Pulmonary artery endothelial cell (primary cell): Measurements from ENCODE around the gene JCAD. TPM values are rescaled to one million over a fixed set of nuclear protein-coding genes. Genes with fewer than 3 reads are reported as not detected.

Experiments
- DNase-seq: peaks from one replicate; pipeline ENCODE4 v3.0.0-alpha.2; 2011; ENCODE audit warnings: low read depth, low spot score
- total RNA-seq: library from RNA; depleted of rRNA; stranded (reverse); fragments of >200 nt; gene quantifications from 2 replicates; pipeline ENCODE4 v1.2.3, GENCODE V29; 2014

Gene JCAD
- total RNA-seq, 1 donor from 2014 or later, result 49.9 TPM

GRCh38 chr10:30047924-30048531, 11.4 kb downstream of the JCAD start:
- DNase-seq, result no peak

- DNase-seq, result no peak
These were observed 12.0 kb downstream of the JCAD start for GRCh38 chr10:30047430-30047829.

DNA sequence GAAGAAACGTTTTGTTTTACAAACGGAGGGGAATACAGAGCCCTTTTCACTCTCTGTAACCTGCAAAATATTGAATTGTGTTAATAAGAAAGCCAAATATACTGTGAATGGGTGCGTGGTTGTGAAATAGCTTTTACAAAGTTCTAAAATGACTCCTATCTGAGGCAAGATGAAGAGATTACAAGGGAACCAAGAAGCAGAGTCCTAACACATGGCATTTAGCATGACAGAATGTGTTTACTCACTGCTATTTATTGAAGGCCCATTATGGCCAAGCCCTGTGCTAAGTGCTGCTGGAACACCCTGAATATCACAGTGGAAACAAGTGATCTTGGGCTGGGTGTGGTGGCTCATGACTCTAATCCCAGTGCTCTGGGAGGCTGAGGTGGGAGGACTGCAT, 12.9 kb downstream of the JCAD start:
- no peak for DNase-seq

DNA sequence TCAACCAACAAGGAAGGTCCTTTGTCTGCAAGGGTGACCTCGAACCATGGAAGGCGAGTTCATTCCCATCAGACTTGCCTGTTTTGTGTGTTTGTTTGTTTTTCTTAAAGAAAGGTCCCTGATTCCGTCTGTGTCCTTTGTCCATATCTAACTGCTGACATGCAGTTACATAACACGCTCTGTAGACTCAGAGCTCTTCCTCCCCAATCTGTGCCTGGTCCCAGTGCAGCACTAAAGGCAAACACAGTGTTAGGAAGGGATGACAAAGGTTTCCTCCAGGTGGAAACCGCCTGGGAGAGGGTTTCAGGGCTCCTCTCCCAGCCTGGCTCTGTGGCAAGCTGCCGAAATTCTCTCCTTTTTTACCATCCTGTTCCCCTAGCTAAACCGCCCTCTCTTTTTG, 13.4 kb downstream of the JCAD start:
- DNase-seq, result no peak

GRCh38 chr10:30043476-30044270, 15.7 kb downstream of the JCAD start:
- no peak for DNase-seq

DNA sequence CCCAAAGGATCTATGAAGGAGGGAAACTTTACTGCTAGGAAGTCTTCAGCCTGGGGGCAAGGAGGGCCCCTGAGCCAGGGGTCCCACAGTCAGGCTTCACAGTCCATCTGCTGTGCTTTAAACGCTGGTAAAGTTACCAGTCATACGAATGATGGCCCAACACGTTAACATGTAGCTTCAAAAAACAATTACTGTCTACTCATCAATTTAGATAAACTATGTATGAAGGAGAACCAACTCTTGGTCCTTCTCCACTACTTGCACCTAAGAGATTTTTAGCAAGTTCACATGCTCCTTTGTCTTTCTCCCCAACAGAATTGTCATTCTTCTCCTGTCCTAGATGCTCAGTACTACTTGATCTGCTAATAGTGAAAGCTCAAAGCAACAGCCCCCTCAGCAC, 16.6 kb downstream of the JCAD start:
- DNase-seq, result no peak

GRCh38 chr10:30041196-30042105, 17.9 kb downstream of the JCAD start:
- DNase-seq, result peak; percentile 89

DNA sequence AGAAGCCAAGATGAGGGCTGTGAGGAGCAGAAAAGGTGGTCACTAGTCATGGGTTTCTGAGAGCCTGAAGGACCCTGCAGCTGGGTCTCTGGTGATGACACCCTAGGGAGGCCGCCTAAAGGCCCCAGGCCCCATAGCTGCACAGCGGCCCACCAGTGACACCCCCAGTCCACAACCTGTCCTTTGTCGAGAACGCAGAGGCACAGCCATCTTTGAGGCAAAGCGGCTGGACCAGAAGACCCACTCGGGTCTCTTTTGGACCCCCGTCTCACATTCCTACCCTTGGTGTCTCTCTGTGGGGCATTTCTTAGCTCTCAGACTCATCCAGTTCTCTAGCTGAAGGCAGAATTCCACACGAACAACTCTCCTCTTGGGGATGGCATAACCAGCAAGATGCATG, 18.8 kb downstream of the JCAD start:
- no peak for DNase-seq

DNA sequence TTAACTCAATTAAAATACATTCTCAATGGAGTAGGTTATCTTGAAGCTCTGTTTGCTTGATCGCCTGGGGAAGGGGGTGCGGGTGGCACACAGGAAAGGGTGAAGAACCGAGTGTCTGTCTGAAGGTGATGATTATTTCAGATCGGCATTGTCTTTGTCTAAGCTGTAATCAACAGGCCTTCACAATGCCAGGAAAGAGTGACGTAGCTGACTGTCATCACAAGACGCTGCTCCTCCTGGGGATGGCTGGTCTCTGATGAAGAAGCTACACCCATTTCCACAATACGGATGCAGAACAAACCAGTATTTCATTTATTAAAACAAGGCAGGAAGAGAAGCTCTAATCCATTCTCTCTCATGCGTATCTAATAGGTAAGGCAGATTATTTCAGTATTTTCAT, 19.4 kb downstream of the JCAD start:
- no peak for DNase-seq

GRCh38 chr10:30039567-30039966, 19.8 kb downstream of the JCAD start:
- DNase-seq, result no peak

DNA sequence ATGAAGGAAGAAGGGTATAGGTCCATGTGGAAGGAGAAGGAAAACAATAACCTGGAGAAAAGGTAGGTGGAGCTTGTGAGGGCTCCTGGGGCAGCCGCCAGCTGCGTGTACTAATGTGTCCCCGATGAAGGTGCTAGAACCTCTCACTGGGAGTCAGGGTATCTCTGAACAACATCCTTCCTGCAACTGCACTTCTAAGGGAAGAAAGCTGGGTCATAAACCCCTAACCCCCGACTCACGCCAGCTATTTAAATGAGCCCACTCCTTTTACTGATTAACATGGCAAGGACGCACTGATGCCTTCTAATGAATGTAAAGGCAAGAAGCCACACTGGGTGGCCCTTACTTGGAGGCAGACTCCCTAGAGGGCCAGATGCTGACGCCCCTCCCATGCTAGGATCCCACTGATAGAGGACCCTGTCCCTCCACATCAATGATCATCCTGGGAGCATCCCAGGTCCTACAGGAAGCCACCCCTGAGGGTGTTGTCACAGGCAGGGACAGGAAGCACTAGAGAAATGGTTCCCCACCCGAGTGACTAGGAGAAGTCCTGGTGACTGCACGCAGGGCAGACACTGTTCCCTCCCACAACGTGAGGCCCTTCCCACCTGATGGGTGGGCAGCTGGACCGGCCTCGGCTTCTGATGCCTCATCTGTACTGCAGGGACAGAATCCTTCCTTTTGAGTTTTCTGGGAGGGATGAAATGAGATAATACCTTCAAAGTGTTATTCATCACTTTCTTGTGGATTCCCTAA, 20.4 kb downstream of the JCAD start:
- DNase-seq, result no peak

GRCh38 chr10:30037620-30038336, 21.6 kb downstream of the JCAD start:
- no peak for DNase-seq

DNA sequence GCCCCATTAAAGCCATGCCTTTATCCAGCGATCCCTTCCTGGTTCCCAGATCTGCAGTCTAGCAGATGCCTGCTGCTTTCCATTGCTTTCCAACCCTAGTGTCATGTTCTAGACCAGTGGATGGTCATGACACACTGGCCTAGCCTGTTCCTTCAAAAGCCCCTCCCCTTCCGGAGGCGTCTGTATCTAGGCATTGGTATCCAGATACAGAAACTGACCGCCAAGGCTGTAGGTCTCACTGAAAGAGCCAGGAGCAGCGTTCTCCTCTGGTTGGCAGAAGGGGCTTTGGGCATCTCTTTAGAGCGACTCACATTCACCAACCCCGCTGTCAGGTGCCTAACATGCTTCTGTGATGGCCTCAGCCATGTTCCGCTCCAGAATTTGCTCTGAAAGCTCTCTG, 22.6 kb downstream of the JCAD start:
- DNase-seq, result no peak

DNA sequence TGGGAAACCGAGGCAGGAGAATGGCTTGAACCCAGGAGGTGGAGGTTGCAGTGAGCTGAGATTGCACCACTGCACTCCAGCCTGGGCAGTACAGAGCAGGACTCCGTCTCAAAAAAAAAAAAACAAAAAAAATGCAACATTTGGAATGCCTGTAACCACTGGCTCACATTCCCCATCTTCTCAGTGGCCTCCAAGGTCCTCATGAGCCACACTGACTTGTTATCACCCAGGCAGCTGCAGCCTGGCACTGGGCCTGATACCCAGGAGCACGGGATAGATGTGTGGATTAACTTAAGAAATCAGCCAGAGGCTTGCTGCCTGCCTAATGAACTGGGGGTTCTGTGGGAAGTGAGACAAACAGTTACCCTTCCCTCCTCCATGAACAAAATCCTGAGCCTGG, 23.0 kb downstream of the JCAD start:
- no peak for DNase-seq

DNA sequence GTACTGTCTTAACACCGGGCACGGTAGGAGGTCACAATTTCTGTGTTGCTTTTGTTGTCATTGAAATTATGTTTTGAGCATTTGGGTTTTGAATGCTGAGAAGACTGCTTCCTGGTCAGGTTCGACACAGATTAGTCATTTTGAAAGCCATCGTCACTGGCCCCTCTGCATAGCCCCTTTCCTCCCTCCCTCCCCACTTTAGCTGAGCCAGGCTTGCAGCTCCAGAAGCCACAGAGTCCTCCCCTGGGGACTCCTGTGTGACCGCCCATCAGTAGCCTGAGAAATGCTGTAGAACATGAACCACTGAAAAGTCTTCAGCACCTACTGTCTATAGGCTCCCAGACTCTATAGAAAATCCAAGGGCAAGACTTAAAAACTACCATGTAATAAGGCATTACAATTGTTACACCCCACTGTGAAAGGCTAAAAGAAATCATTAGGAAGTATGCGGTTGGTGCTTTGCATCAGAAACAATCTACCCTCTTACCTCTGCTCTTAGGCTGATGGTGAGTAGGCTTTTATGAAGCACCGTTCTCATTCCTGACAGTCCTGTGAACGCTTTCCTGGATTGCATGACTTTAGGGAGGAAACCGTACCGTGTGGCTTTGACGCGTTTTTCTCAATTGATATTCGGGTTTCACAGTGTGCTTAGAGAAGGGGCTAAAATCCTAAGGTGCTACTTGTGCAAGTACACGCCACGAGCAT, 24.8 kb downstream of the JCAD start:
- no peak for DNase-seq

GRCh38 chr10:30032125-30032524, 27.3 kb downstream of the JCAD start:
- DNase-seq, result no peak

- DNase-seq, result no peak
These were observed 29.5 kb downstream of the JCAD start for GRCh38 chr10:30029872-30030256.

DNA sequence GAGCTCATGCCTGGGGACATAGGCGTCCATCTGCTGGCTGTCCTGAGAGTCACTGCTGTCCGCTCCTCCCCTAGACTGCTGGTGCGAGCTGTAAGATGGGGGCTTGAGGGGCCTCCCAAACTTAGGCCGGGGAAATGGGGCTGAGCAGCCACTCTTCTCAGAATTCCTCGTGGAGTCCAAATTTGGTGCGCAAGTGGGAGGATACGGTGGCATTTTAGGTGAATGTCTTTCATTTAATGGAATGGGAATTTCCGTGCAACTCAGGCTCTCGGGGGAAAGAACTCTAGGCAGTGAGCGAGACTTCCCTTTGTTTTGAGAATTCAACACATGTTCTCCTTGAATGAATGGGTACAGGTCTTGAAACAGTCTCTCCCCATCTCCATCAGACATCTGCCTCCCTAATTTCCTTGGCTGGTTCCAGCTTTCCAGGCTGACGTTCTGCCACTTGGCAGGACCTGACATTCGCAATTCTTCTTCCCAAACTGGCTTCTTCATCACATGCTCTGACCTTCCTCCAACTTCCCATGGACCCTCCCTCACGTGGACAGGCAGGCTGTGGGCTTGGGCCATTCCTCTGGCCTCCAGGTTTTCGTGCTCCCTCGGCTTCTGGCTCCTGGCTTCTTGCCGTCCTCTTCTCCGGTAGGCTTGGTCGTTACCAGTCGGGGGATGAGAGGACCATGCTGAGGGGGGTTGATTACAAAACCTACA, 30.1 kb downstream of the JCAD start:
- DNase-seq, result no peak

GRCh38 chr10:30028738-30029030, 30.7 kb downstream of the JCAD start:
- no peak for DNase-seq
